Ishikawa (cell line): Measurements from ENCODE around the gene BCKDHA.

ENCODE experiments used
- EGR1 ChIP-seq: IDR thresholded peaks from 2 replicates; pipeline ENCODE4 v1.6.1; 2012
- REST ChIP-seq: IDR thresholded peaks from 2 replicates; pipeline ENCODE4 v1.6.1; 2012; ENCODE audit warnings: low read depth, mild to moderate bottlenecking
- TCF12 ChIP-seq: IDR thresholded peaks from 2 replicates; pipeline ENCODE4 v1.6.1; 2012; ENCODE audit warnings: low read depth
- USF1 ChIP-seq: IDR thresholded peaks from 2 replicates; pipeline ENCODE4 v1.6.1; 2012
- ZBTB7A ChIP-seq: IDR thresholded peaks from 2 replicates; pipeline ENCODE4 v1.6.1; 2012; ENCODE audit warnings: low read depth

DNA sequence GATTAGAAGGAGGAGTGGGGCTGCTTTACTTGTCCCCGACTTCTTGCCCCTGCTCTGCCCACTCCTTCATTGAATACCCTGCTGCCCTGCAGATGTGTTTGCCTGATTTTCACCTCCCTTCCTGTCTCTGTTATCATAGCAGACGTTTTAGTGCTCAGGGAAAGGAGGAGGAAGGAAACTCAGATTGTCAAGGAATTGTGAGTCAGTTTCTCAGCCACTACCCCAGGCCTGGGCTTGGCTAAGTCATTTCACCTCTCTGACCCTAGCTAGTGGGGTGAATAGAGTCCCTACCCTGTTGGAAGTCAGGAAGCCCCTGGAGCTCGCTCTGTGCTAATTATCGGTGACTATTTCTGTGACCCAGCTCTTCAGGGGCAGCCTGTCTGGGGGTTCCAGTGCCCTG, 3.9 kb downstream of the BCKDHA start:
- TF ChIP-seq REST = no peak
- no peak for TF ChIP-seq TCF12
- no peak for TF ChIP-seq USF1
- TF ChIP-seq ZBTB7A = no peak
- no peak for TF ChIP-seq EGR1
